Stimulated activated CD8-positive, alpha-beta memory T cell treated with anti-CD3 and anti-CD28 coated beads, Interleukin-7, amount 100 ng/mL, for 1 hour (primary cell): ENCODE measurements around the gene BCL11A.

Experiments
- DNase-seq, 2 donors: peaks; one replicate each; pipeline ENCODE4 v3.0.0-alpha.2; 2020; ENCODE audit warnings: low read depth in 2 of 2

BCL11A gene

DNA sequence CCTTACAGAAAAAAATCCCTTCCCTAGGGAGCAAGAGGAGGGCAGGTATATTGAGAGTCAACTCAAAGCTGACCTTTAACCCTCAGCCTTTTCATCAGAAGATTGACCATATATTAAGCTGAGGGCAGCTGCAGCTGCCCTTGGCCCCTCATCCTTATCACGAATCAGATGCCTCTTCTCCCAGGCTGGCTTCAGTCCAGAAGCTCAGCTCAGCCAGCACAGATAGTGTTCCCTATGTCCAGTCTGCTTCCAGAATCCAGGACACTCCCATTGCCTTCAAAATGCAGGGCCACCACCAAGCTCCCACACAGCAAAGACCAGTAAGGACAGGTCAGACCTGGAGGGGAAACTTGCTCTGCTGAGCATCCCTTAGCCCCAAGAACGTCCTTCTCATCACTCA is 146.1 kb downstream of the BCL11A start:
- no peak for DNase-seq

DNA sequence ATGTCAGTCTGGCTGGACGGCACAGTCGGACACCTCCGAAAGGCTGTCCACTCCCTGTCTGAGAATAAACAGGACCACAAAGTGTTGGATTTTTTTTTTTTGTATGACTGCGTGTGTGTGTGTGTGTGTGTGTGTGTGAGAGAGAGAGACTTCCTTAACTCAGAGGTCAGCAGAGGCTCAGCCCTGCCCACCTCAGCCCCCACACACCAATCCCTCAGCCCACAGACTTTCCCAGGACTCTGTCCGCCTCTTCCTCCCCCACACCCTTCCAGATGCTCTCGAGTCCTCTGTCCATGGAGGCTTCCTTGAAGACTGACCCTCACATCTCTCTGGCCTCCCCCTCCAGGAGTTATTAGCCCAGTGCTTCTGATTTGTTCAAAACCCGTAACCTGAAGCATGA is 147.3 kb downstream of the BCL11A start:
- no peak for DNase-seq

DNA sequence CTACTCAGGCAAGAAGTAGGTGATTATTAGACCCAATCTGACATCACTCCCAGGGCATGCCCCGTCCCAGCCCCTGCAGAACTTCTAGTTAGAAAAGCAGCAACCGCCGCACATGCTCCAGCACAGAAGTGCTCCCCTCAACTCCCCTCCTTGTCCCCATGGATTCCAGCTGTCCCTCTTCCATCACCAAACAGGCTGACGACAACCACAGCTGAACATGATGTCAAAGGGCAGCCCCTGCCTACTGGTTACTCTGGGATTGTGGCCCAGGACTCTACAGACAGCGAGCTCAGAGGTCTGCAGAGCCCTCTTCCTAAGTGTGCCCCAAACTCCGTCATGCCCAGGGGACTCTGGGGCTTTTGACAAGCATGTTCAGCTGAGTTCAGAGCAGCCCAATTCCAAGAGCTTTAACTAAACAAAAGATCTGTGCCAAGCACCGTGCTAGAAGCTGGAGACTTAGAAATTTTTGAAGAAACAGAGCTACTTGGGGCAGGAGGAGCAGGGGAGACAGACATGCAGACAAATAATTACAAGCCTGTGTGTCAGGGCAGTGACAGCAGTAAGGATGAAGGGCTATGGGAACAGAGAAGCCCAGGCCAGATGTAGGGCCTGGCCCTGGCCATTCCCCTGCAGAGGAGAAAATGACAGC is 148.1 kb downstream of the BCL11A start:
- DNase-seq, result no peak
